K562 (cell line): ENCODE results near the gene CREB3L1. TPM values are rescaled to one million over a fixed set of nuclear protein-coding genes. Genes with fewer than 3 reads are reported as not detected.
A peak's percentile ranks its signal among the peaks of the same experiment; 100 is the strongest.

Experiments used
- ATF7 ChIP-seq: fragments of 450-650 bp; IDR thresholded peaks from 2 replicates; pipeline ENCODE4 v1.7.1; 2014; ENCODE audit warnings: mild to moderate bottlenecking, moderate library complexity
- CEBPB ChIP-seq: fragments of 450-650 bp; IDR thresholded peaks from 2 replicates; pipeline ENCODE4 v1.6.1; 2016; ENCODE audit warnings: missing genetic modification characterization, missing compliant biosample characterization
- JUN ChIP-seq, 2 experiments: sonication (generic) in 1 of 2; formaldehyde crosslinking in 1 of 2; IDR thresholded peaks; 2 replicates each; pipeline versions ENCODE4 v1.6.1 to v1.8.0; 2012 to 2022; ENCODE audit warnings: borderline replicate concordance in 2 of 2, mild to moderate bottlenecking in 2 of 2, improper control_type of control experiment in 1 of 2, low read depth in 1 of 2, low read length in 1 of 2, missing genetic modification reagents in 1 of 2
- JUND ChIP-seq, 2 experiments: IDR thresholded peaks; 2 replicates in 1 of 2; 3 replicates in 1 of 2; pipeline ENCODE4 v1.6.1; 2011; ENCODE audit warnings: borderline replicate concordance in 2 of 2, low read depth in 2 of 2, low read length in 2 of 2, improper control_type of control experiment in 1 of 2, missing biosample characterization in 1 of 2, missing genetic modification characterization in 1 of 2, missing genetic modification reagents in 1 of 2
- polyA plus RNA-seq, 8 experiments: library from polyadenylated mRNA; depleted of rRNA in 4 of 8; stranded (reverse) in 5 of 8; unstranded in 3 of 8; fragments of >200 nt; fragmentation: Nextera tagmentation in 2 of 8; fragmentation: Illumina TruSeq in 1 of 8; extraction: Ambion mirVana in 2 of 8; extraction: Trizol in 1 of 8; gene quantifications; 2 replicates each; pipeline versions ENCODE4 v1.2.1 to v1.2.3, GENCODE V29; 2011 to 2014; ENCODE audit warnings: inconsistent platforms in 1 of 8, missing spikeins in 1 of 8
- total RNA-seq, 7 experiments: library from RNA; depleted of rRNA in 6 of 7; stranded (reverse); fragments of >200 nt in 6 of 7; fragmentation: Illumina TruSeq in 2 of 7; extraction: Trizol in 2 of 7; gene quantifications; 2 replicates each; pipeline versions ENCODE4 v1.2.1 to v1.2.3, GENCODE V29; 2011 to 2021; ENCODE audit warnings: low replicate concordance in 1 of 7
- TF ChIP-seq, protein P1 (sequence below): fragments of 450-650 bp; IDR thresholded peaks from 2 replicates; pipeline ENCODE4 v1.6.1; 2017; ENCODE audit warnings: antibody characterized with exemption, mild to moderate bottlenecking
- TF ChIP-seq, protein P2 (sequence below), 2 experiments: fragments of 450-650 bp in 1 of 2; sonication (generic) in 1 of 2; formaldehyde crosslinking in 1 of 2; IDR thresholded peaks in 1 of 2; conservative IDR thresholded peaks in 1 of 2; 2 replicates each; pipeline versions ENCODE4 v1.6.1 to v1.8.1; 2016 to 2023; ENCODE audit warnings: mild to moderate bottlenecking in 2 of 2, moderate library complexity in 2 of 2, inconsistent platforms in 1 of 2, missing genetic modification reagents in 1 of 2
- TF ChIP-seq, protein P3 (sequence below): sonication (generic); formaldehyde crosslinking; IDR thresholded peaks from 2 replicates; pipeline ENCODE4 v1.8.0; 2023; ENCODE audit warnings: missing genetic modification reagents, mild to moderate bottlenecking, borderline replicate concordance

CREB3L1 gene
- total and polyA plus RNA-seq, 9 of the 15 experiments (the other 6 are each of a cell fraction or from before 2014, with no cell fraction given) = 1.2 to 27.6 (median 3.7) TPM

DNA sequence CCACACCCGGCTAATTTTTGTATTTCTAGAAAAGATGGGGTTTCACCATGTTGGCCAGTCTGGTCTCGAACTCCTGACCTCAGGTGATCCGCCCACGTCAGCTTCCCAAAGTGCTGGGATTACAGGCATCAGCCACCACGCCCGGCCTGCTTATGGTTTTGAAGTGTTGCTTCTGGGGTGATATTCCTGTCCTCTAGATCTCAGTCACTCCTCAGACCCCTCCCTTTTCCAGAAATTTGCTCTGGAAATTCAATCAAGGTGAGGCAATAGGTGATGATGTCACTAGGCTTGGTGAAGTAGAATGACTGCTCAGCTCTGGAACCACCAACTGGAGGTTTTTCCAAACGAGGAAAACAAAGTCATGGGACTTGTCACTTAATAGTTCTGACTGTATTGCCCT is 36.6 kb upstream of the CREB3L1 start (continued):
- TF ChIP-seq, protein P1, sequence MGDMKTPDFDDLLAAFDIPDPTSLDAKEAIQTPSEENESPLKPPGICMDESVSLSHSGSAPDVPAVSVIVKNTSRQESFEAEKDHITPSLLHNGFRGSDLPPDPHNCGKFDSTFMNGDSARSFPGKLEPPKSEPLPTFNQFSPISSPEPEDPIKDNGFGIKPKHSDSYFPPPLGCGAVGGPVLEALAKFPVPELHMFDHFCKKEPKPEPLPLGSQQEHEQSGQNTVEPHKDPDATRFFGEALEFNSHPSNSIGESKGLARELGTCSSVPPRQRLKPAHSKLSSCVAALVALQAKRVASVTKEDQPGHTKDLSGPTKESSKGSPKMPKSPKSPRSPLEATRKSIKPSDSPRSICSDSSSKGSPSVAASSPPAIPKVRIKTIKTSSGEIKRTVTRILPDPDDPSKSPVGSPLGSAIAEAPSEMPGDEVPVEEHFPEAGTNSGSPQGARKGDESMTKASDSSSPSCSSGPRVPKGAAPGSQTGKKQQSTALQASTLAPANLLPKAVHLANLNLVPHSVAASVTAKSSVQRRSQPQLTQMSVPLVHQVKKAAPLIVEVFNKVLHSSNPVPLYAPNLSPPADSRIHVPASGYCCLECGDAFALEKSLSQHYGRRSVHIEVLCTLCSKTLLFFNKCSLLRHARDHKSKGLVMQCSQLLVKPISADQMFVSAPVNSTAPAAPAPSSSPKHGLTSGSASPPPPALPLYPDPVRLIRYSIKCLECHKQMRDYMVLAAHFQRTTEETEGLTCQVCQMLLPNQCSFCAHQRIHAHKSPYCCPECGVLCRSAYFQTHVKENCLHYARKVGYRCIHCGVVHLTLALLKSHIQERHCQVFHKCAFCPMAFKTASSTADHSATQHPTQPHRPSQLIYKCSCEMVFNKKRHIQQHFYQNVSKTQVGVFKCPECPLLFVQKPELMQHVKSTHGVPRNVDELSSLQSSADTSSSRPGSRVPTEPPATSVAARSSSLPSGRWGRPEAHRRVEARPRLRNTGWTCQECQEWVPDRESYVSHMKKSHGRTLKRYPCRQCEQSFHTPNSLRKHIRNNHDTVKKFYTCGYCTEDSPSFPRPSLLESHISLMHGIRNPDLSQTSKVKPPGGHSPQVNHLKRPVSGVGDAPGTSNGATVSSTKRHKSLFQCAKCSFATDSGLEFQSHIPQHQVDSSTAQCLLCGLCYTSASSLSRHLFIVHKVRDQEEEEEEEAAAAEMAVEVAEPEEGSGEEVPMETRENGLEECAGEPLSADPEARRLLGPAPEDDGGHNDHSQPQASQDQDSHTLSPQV = 0 out of 2 replicates have a peak, but pooled peaks have one; percentile 13
- TF ChIP-seq, protein P2, sequence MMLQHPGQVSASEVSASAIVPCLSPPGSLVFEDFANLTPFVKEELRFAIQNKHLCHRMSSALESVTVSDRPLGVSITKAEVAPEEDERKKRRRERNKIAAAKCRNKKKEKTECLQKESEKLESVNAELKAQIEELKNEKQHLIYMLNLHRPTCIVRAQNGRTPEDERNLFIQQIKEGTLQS (IDR thresholded peaks at IDR 0.05) = peak; percentile 89
- TF ChIP-seq, protein P2 (CRISPR knock-in tag; conservative IDR thresholded peaks at IDR 0.05) = no peak
- TF ChIP-seq JUND (IDR thresholded peaks at IDR 0.05; ENCODE audit: borderline replicate concordance, low read depth, low read length) = peak; percentile 36; the same call in 1 of the 2 replicates
- TF ChIP-seq JUND (tag; IDR thresholded peaks at IDR 0.05; ENCODE audit: borderline replicate concordance, low read depth, low read length) = no peak
- peak; percentile 23; the same call in 1 of the 2 replicates for TF ChIP-seq CEBPB (tag)
- TF ChIP-seq, protein P3, sequence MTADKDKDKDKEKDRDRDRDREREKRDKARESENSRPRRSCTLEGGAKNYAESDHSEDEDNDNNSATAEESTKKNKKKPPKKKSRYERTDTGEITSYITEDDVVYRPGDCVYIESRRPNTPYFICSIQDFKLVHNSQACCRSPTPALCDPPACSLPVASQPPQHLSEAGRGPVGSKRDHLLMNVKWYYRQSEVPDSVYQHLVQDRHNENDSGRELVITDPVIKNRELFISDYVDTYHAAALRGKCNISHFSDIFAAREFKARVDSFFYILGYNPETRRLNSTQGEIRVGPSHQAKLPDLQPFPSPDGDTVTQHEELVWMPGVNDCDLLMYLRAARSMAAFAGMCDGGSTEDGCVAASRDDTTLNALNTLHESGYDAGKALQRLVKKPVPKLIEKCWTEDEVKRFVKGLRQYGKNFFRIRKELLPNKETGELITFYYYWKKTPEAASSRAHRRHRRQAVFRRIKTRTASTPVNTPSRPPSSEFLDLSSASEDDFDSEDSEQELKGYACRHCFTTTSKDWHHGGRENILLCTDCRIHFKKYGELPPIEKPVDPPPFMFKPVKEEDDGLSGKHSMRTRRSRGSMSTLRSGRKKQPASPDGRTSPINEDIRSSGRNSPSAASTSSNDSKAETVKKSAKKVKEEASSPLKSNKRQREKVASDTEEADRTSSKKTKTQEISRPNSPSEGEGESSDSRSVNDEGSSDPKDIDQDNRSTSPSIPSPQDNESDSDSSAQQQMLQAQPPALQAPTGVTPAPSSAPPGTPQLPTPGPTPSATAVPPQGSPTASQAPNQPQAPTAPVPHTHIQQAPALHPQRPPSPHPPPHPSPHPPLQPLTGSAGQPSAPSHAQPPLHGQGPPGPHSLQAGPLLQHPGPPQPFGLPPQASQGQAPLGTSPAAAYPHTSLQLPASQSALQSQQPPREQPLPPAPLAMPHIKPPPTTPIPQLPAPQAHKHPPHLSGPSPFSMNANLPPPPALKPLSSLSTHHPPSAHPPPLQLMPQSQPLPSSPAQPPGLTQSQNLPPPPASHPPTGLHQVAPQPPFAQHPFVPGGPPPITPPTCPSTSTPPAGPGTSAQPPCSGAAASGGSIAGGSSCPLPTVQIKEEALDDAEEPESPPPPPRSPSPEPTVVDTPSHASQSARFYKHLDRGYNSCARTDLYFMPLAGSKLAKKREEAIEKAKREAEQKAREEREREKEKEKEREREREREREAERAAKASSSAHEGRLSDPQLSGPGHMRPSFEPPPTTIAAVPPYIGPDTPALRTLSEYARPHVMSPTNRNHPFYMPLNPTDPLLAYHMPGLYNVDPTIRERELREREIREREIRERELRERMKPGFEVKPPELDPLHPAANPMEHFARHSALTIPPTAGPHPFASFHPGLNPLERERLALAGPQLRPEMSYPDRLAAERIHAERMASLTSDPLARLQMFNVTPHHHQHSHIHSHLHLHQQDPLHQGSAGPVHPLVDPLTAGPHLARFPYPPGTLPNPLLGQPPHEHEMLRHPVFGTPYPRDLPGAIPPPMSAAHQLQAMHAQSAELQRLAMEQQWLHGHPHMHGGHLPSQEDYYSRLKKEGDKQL = no peak
- TF ChIP-seq ATF7 = peak; percentile 74; the same call in 1 of the 2 replicates
- 0 out of 2 replicates have a peak, but pooled peaks have one; percentile 30 for TF ChIP-seq JUN (IDR thresholded peaks at IDR 0.05; ENCODE audit: borderline replicate concordance, low read depth, low read length)
- TF ChIP-seq JUN (CRISPR knock-in tag; IDR thresholded peaks at IDR 0.05; ENCODE audit: borderline replicate concordance) = no peak
